GM21367 (cell line): ENCODE data around the gene ATG3.
"Not testable (repeated sequence)": the region's sequence is repeated elsewhere in the genome, so short reads cannot be mapped to it uniquely, and the experiment has no call there.

Experiments
- ATAC-seq: cut with Tn5 transposase; IDR thresholded peaks from one replicate; pipeline ENCODE4 v1.9.1; 2021; ENCODE audit not compliant: unreplicated experiment

ATG3 gene

GRCh38 chr3:112561484-112561733, 353 bp downstream of the ATG3 start:
- ATAC-seq = peak; percentile 40

GRCh38 chr3:112560721-112561483, 860 bp downstream of the ATG3 start:
- peak; percentile 20 for ATAC-seq

GRCh38 chr3:112560307-112560706, 1.5 kb downstream of the ATG3 start:
- no peak for ATAC-seq

GRCh38 chr3:112557976-112558375, 3.8 kb downstream of the ATG3 start:
- ATAC-seq = no peak

GRCh38 chr3:112555535-112556170, 6.1 kb downstream of the ATG3 start:
- ATAC-seq = no peak

GRCh38 chr3:112550859-112551258, 10.9 kb downstream of the ATG3 start:
- no peak for ATAC-seq

- no peak for ATAC-seq
Observed at GRCh38 chr3:112546216-112546759, 15.5 kb downstream of the ATG3 start.

- peak; percentile 91 for ATAC-seq
Observed at GRCh38 chr3:112539825-112540650, 21.7 kb downstream of the ATG3 start.

GRCh38 chr3:112531358-112531781, 30.4 kb downstream of the ATG3 start:
- ATAC-seq = no peak

- no peak for ATAC-seq
Observed at GRCh38 chr3:112530573-112530972, 31.2 kb downstream of the ATG3 start.

GRCh38 chr3:112524127-112524526, 37.6 kb downstream of the ATG3 start:
- not testable (repeated sequence) for ATAC-seq

GRCh38 chr3:112519424-112520001, 42.2 kb downstream of the ATG3 start:
- peak; percentile 45 for ATAC-seq

- ATAC-seq = not testable (repeated sequence)
Observed at GRCh38 chr3:112518970-112519369, 42.8 kb downstream of the ATG3 start.

- peak; percentile 99 for ATAC-seq
Observed at GRCh38 chr3:112514527-112515128, 47.1 kb downstream of the ATG3 start.

GRCh38 chr3:112512320-112512719, 49.4 kb downstream of the ATG3 start:
- ATAC-seq = no peak

GRCh38 chr3:112508860-112509259, 52.9 kb downstream of the ATG3 start:
- no peak for ATAC-seq

GRCh38 chr3:112508261-112508660, 53.5 kb downstream of the ATG3 start:
- no peak for ATAC-seq

- ATAC-seq = no peak
Observed at GRCh38 chr3:112505907-112506306, 55.9 kb downstream of the ATG3 start.

- no peak for ATAC-seq
Observed at GRCh38 chr3:112504123-112504522, 57.6 kb downstream of the ATG3 start.

- ATAC-seq = no peak
Observed at GRCh38 chr3:112503304-112503972, 58.3 kb downstream of the ATG3 start.
